Caco-2 (cell line): Measurements from ENCODE around the gene SMYD3. TPM values are rescaled to one million over a fixed set of nuclear protein-coding genes. Genes with fewer than 3 reads are reported as not detected.

Experiments
- BruUV-seq: library from RNA; stranded (reverse); fragments of 400-500 nt; replicated peaks from 2 replicates; lab custom pipeline; 2021; lab: Mats Ljungman, UMichigan
- CTCF ChIA-PET: fragments of 300-600 bp; sonication (Branson Sonifier 250); formaldehyde crosslinking; loops from one replicate; lab custom pipeline; 2022; ENCODE audit warnings: antibody characterized with exemption; lab: Charles Lee
- POLR2A ChIA-PET: fragments of 300-600 bp; sonication (Branson Sonifier 250); formaldehyde crosslinking; loops from one replicate; lab custom pipeline; 2022; ENCODE audit warnings: antibody characterized with exemption; lab: Charles Lee
- DNase-seq, 2 experiments: peaks; one replicate each; pipeline versions ENCODE4 v3.0.0 to v3.0.0-alpha.2; 2020 to 2022
- H3K27me3 ChIP-seq: replicated peaks from 2 replicates; pipeline ENCODE4 v1.6.0; 2011; ENCODE audit warnings: low read length; ENCODE audit not compliant: control insufficient read depth, insufficient read depth
- H3K36me3 ChIP-seq: 2 replicates; pipeline ENCODE4 v1.5.1; 2011; ENCODE audit warnings: low read length; ENCODE audit not compliant: control insufficient read depth, insufficient read depth
- H3K4me1 ChIP-seq: fragments of 250-450 bp; sonication (Bioruptor Pico); 2 replicates; pipeline ENCODE4 v1.5.1; 2020; ENCODE audit warnings: mild to moderate bottlenecking
- H3K4me3 ChIP-seq: 2 replicates; pipeline ENCODE4 v1.5.1; 2011; ENCODE audit warnings: low read depth, mild to moderate bottlenecking, control low read depth, low read length
- H3K9me3 ChIP-seq: fragments of 250-450 bp; sonication (Bioruptor Pico); 2 replicates; pipeline ENCODE4 v1.5.1; 2020; ENCODE audit warnings: mild to moderate bottlenecking, moderate library complexity
- H3K27ac Mint-ChIP-seq: one replicate; pipeline ENCODE4 v1.8.0; 2022; ENCODE audit warnings: mixed read lengths; ENCODE audit not compliant: unreplicated experiment
- H3K27me3 Mint-ChIP-seq: one replicate; pipeline ENCODE4 v1.8.0; 2022; ENCODE audit warnings: mixed read lengths; ENCODE audit not compliant: insufficient read depth, unreplicated experiment
- H3K36me3 Mint-ChIP-seq: one replicate; pipeline ENCODE4 v1.8.0; 2022; ENCODE audit warnings: mild to moderate bottlenecking, mixed read lengths; ENCODE audit not compliant: insufficient read depth, unreplicated experiment
- H3K4me1 Mint-ChIP-seq: one replicate; pipeline ENCODE4 v1.8.0; 2022; ENCODE audit warnings: low read depth, mixed read lengths; ENCODE audit not compliant: unreplicated experiment
- H3K4me3 Mint-ChIP-seq: one replicate; pipeline ENCODE4 v1.8.0; 2022; ENCODE audit warnings: mild to moderate bottlenecking, moderate library complexity, mixed read lengths; ENCODE audit not compliant: unreplicated experiment
- H3K9me3 Mint-ChIP-seq: one replicate; pipeline ENCODE4 v1.8.0; 2022; ENCODE audit warnings: mixed read lengths; ENCODE audit not compliant: unreplicated experiment
- intact Hi-C: fragments of 100-400 bp; cut with micrococcal nuclease; formaldehyde crosslinking; loops from one replicate; pipeline ENCODE4 v1.10.0; 2022; ENCODE audit not compliant: unreplicated experiment
- total RNA-seq: library from RNA; stranded (reverse); gene quantifications from 2 replicates; pipeline ENCODE4 v1.2.3, GENCODE V29; 2022
- TF ChIP-seq, protein P1 (sequence below), 2 experiments: fragments of 200-600 bp in 1 of 2; IDR thresholded peaks; 1 replicate in 1 of 2; 2 replicates in 1 of 2; pipeline versions ENCODE4 v1.5.1 to v1.8.0; 2011 to 2022; ENCODE audit warnings: antibody characterized with exemption in 1 of 2, control low read depth in 1 of 2, inconsistent platforms in 1 of 2, low read depth in 1 of 2, low read length in 1 of 2, mild to moderate bottlenecking in 1 of 2, moderate library complexity in 1 of 2; ENCODE audit not compliant: insufficient read depth in 1 of 2, severe bottlenecking in 1 of 2, unreplicated experiment in 1 of 2

Gene SMYD3
- total RNA-seq, 1 experiment from 2014 or later: 33.0 TPM

GRCh38 chr1:246216906-246217305 lies 290.2 kb downstream of the SMYD3 start:
- H3K4me3 Mint-ChIP-seq: no peak overlapping the region
- H3K4me1 Mint-ChIP-seq: no peaks in the 10 kb centered on the region
- ChIA-PET CTCF (no interaction called here), POLR2A (no interaction called here)
- TF ChIP-seq, protein P1, sequence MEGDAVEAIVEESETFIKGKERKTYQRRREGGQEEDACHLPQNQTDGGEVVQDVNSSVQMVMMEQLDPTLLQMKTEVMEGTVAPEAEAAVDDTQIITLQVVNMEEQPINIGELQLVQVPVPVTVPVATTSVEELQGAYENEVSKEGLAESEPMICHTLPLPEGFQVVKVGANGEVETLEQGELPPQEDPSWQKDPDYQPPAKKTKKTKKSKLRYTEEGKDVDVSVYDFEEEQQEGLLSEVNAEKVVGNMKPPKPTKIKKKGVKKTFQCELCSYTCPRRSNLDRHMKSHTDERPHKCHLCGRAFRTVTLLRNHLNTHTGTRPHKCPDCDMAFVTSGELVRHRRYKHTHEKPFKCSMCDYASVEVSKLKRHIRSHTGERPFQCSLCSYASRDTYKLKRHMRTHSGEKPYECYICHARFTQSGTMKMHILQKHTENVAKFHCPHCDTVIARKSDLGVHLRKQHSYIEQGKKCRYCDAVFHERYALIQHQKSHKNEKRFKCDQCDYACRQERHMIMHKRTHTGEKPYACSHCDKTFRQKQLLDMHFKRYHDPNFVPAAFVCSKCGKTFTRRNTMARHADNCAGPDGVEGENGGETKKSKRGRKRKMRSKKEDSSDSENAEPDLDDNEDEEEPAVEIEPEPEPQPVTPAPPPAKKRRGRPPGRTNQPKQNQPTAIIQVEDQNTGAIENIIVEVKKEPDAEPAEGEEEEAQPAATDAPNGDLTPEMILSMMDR (IDR thresholded peaks at IDR 0.05; ENCODE audit: insufficient read depth in 1 of 2, low read depth in 1 of 2, low read length in 1 of 2, severe bottlenecking in 1 of 2, unreplicated experiment in 1 of 2): no peak
- H3K9me3 Mint-ChIP-seq: no peaks in the 10 kb centered on the region
- H3K27ac Mint-ChIP-seq: no peak overlapping the region
- no peaks in the 10 kb centered on the region for H3K36me3 ChIP-seq
- H3K9me3 ChIP-seq: peaks cover 7% of the 10 kb centered on the region; the same call in 1 of the 2 replicates
- no peak overlapping the region for H3K4me3 ChIP-seq
- H3K27me3 ChIP-seq: no peaks in the 10 kb centered on the region
- BruUV-seq: no TSS peak
- H3K36me3 Mint-ChIP-seq: no peaks in the 10 kb centered on the region
- H3K27me3 Mint-ChIP-seq: no peaks in the 10 kb centered on the region
- H3K4me1 ChIP-seq: peaks cover 6% of the 10 kb centered on the region
- DNase-seq: no peak
- intact Hi-C loops: no loop called here

DNA sequence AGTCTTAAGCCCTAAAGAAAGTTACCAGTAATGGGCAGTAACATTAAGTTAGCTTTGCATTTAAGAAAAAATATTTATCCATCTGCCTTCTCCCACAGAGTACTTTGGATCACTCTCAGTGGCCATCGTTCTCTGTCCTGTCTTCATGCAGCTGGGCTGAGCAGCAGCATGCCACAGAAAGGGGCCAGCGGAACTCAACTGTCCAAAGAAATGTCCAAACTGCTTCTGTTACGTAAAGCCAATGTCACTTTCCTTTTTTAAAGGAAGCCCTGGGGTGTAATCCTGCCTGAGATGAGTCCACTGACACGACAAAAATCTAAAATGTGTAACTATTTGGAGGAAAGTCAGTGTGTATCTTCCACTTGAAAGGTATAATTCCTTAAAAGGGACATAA lies 291.6 kb downstream of the SMYD3 start:
- POLR2A ChIA-PET: no interaction called here
- H3K27me3 ChIP-seq: no peaks in the 10 kb centered on the region
- Mint-ChIP-seq H3K36me3 (no peaks in the 10 kb centered on the region), H3K9me3 (no peaks in the 10 kb centered on the region), H3K4me1 (no peaks in the 10 kb centered on the region), H3K27me3 (no peaks in the 10 kb centered on the region), H3K4me3 (no peak overlapping the region), H3K27ac (no peak overlapping the region)
- intact Hi-C loops: no loop called here
- DNase-seq: no peak
- TF ChIP-seq, protein P1 (IDR thresholded peaks at IDR 0.05; ENCODE audit: insufficient read depth in 1 of 2, low read depth in 1 of 2, low read length in 1 of 2, severe bottlenecking in 1 of 2, unreplicated experiment in 1 of 2): no peak
- H3K4me1 ChIP-seq: peaks cover 6% of the 10 kb centered on the region
- no peaks in the 10 kb centered on the region for H3K36me3 ChIP-seq
- no peaks in the 10 kb centered on the region for H3K9me3 ChIP-seq
- CTCF ChIA-PET: no interaction called here
- H3K4me3 ChIP-seq: no peak overlapping the region
- BruUV-seq: no TSS peak

DNA sequence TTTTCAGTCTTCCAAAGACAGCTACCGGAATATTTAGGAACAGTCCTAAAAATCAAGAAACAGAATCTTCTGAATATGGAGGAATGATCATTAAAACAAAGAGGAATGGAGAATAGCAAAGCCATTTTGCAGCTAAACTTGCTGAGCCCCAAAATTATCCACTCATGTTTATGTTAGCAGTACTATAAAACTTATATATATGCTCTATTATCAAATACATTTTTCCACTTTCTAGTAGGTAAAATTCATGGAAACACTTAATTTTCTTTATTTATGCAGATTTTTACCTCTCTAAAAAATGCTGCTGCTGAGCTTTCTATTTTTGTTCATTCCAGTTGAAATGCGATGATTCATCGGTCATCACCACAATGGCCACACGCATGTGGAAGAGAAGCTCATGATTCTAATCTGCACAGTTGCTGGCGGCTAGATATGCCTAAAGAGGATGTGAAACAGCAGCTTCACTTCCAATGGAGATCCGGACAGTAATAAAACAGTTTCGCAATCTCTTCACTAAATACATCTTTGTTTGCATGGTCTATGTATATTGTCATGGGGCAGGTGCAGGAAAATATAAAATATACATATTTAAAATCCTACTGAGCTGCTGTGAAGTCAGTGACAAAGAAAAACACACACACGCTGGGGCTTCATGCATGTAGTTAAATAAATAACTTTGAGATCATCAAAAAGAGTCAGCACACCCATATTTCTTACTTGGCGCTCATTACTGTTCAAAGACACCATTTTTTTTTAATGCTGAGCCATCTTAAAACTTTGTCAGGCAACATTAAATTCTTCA lies 292.2 kb downstream of the SMYD3 start:
- H3K27me3 Mint-ChIP-seq: no peaks in the 10 kb centered on the region
- no peak overlapping the region for H3K4me3 Mint-ChIP-seq
- intact Hi-C loops: no loop called here
- no peak overlapping the region for H3K27ac Mint-ChIP-seq
- DNase-seq: no peak
- Histone ChIP-seq H3K4me3 (no peak overlapping the region), H3K9me3 (no peaks in the 10 kb centered on the region), H3K4me1 (peaks cover 6% of the 10 kb centered on the region), H3K27me3 (no peaks in the 10 kb centered on the region), H3K36me3 (no peaks in the 10 kb centered on the region)
- H3K9me3 Mint-ChIP-seq: no peaks in the 10 kb centered on the region
- TF ChIP-seq, protein P1 (IDR thresholded peaks at IDR 0.05; ENCODE audit: insufficient read depth in 1 of 2, low read depth in 1 of 2, low read length in 1 of 2, severe bottlenecking in 1 of 2, unreplicated experiment in 1 of 2): no peak
- H3K4me1 Mint-ChIP-seq: no peaks in the 10 kb centered on the region
- ChIA-PET POLR2A (no interaction called here), CTCF (no interaction called here)
- no peaks in the 10 kb centered on the region for H3K36me3 Mint-ChIP-seq
- no TSS peak for BruUV-seq
